Fibroblast of gingiva (primary cell): ENCODE measurements around the gene ABHD14A.

ENCODE experiments used
- DNase-seq: peaks from one replicate; pipeline ENCODE4 v3.0.0-alpha.2; 2011; ENCODE audit warnings: low read depth

Gene ABHD14A

GRCh38 chr3:51997172-51997571, 22.3 kb downstream of the ABHD14A start:
- DNase-seq, result no peak

DNA sequence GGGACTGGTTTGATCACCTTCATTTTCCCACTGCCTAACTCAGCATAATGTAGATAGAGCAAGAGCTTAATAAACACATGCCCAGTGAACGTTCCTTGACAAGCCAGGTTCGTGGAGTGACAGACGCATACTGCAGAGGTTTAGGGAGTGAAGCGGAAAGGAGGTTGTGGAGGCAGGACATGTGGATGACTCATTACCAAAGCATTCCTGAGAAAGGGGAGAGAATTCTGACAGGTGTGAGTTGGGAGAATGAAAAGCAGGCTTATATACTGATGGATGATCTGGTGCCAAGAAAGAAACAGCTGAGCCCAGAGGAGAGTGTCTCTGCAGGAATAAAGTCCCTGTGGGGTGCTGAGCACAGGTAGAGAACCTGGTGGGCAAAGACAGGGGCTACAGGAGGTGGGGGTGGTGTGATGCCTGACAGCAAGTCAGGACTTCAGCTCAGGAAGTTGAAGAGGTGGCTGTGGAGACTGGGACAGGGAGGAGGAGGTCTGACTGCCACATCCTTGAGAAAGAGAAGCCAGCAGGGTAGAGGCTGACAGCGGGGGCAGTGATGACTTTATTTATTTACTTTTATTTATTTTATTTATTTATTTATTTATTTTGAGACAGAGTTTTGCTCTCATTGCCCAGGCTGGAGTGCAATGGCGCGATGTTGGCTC, 23.2 kb downstream of the ABHD14A start:
- no peak for DNase-seq

DNA sequence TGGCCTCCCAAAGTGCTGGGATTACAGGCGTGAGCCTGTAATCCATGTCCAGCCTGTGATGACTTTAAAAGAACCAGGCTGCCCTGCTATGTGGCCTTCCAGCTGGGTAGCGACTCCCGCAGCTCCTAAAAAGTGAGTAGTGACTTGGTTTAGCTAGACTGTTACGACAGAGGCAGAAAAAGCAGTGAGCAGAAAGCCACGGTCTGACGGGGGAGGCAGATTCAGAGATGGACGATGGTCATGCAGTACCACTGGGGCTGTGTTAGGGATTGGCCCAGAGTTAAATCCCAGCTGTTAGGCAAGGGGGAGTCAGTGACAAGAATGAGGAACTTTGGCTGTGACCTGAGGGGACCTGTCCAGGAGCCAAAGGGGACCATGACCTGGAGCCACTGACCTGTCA, 23.9 kb downstream of the ABHD14A start:
- no peak for DNase-seq

DNA sequence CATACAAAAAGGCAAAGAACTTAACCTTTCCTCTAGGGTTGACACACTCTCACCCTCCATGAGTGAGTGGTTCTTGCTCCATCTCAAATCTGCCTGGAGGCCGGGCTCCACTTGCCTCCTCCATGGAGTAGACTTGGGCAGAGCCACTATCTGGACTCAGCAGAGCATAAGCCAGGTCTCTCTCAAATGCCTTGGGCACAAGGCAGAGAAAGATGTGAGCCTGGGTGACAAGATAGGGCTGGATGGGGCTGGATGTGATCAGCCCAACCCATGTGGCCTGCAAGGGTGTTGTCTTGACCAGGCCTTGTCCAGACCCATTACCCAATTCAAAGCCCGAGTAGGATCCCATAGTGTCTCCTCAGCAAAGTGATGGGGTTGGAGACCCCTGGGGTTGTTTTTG, 25.0 kb downstream of the ABHD14A start:
- no peak for DNase-seq

DNA sequence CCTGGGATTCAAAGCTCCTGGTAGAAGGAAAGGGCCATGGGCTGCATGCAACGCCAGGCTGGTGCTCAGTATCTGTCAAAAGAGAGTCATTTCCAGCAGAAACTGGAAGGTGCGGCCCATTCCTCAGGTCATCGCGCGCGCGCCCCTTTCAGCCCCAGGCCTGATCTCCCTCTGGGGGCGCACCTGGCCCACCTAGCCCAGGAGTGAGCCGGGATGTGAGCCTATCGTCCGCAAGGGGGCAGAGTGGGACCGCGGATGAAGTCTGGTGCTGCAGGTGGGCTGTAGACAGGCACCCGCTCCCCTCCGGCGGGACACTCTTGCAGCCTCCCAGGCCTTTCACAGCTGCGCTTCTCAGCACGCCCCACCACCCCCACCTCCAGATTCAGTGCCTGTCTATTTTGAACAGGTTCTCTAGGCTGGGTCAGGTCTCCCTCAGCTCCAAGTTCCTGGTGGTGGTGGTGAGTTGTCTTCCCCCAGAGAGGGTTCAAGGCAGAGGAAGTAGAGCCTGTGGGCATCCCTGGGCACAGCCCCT, 26.6 kb downstream of the ABHD14A start:
- peak; percentile 21 for DNase-seq

- no peak for DNase-seq
These were observed 27.9 kb downstream of the ABHD14A start for GRCh38 chr3:52002748-52003147.

DNA sequence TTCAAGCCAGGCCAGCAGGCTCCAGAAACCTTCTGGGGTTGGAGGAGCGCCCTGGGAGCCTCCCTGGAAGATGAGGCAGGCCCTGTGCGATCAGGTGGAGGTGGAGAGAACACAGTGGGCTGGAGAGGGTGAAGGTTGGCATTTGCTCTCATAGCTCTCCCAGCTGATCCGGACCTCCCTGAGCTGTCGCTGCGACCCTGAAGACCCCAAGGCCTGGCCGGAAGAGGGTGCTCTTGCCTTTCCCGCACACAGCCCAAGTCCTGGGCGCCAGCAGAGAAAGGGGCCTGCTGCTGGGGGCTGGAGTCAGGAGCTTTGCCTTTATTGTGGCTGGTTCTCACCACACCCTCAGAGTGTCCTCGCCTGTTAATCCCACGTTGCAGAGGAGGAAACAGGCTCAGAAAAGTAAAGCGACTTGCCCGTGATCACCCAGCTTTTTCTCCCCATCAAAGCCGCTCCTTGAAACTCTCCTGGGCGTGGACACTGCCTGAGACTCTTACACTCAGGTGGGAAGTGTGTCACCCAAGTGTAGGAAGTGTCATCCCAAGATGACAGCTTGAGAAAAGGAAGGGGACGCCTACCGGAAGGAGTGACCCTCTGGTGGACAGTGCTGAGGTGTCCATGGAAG, 29.4 kb downstream of the ABHD14A start:
- DNase-seq, result peak; percentile 27

- DNase-seq, result no peak
These were observed 30.1 kb downstream of the ABHD14A start for GRCh38 chr3:52004906-52005395.

- no peak for DNase-seq
These were observed 30.7 kb downstream of the ABHD14A start for GRCh38 chr3:52005571-52005986.

GRCh38 chr3:52006017-52006819, 31.4 kb downstream of the ABHD14A start:
- DNase-seq, result no peak

DNA sequence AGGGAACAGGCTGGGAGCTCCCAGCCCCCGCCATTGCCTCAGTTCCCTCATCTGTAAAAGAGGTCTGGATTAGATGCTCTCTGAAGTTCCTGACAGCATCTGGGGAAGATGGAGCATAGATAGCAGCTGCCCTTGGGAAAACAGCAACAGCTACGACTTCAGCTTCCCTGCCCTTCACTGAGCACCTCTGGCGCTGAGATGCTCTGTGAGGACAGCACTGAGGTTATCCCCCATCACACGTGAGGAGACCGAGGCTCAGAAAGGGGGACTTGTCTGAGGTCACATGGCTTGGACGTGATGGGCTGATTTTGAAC, 31.9 kb downstream of the ABHD14A start:
- no peak for DNase-seq

- DNase-seq, result no peak
These were observed 32.4 kb downstream of the ABHD14A start for GRCh38 chr3:52007291-52007690.

- no peak for DNase-seq
These were observed 35.6 kb downstream of the ABHD14A start for GRCh38 chr3:52010431-52010830.

DNA sequence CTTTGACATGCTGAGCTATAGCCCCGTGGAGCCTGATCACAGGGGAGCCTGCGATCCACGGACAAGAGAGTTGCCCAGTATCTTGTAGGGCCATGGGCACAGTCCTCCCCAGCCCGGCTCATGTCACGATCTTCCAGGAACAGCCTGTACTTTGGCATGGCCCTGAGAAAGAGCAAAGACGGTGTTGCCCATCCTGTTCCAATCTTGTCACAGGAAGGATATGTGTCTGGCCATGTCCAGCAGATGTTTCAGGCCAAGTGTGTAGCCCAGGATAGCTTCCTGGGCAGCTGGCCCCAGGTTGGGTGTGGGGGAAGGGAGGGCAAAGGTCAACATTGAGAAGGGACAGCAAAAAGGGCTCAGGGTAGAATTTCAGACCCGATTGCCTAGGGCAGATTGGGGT, 37.8 kb downstream of the ABHD14A start:
- DNase-seq, result no peak

DNA sequence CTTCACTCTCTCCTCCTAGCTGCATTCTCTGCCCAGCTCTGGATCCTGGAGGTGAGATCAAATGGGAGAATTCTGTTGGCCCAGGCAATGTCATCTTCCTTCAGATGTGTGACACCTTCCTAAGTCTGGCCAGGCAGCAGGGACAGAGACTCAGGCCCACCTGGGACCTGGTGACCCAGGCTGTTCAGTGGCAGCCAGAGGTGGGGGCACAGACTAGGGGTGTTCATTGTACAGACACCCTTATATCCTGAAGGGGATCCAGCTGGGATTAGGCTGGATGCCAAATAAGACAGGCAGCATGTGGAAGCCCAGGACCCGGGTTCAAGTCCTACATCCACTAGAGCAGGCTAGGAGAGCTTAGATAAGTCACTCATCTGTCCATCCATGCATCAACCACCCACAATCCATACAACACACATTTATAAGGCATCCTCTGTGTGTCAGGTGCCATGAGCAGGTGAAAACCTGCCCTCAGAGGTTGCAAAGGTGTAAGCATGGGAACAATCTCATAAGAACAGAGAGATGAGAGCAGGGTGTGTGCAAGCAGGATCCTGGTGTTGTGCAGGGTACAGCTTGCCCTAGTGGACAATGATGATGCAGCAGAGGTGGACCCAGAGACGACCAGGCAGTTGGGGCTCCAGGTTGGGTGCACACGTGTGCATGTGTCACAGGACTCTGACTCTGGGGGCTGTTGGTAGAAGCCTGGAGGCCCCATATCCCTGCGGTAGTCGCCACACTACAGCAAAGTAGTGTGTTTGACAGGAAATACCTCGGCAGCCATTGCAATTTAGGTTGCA, 39.1 kb downstream of the ABHD14A start:
- no peak for DNase-seq

- no peak for DNase-seq
These were observed 39.7 kb downstream of the ABHD14A start for GRCh38 chr3:52014613-52015012.

DNA sequence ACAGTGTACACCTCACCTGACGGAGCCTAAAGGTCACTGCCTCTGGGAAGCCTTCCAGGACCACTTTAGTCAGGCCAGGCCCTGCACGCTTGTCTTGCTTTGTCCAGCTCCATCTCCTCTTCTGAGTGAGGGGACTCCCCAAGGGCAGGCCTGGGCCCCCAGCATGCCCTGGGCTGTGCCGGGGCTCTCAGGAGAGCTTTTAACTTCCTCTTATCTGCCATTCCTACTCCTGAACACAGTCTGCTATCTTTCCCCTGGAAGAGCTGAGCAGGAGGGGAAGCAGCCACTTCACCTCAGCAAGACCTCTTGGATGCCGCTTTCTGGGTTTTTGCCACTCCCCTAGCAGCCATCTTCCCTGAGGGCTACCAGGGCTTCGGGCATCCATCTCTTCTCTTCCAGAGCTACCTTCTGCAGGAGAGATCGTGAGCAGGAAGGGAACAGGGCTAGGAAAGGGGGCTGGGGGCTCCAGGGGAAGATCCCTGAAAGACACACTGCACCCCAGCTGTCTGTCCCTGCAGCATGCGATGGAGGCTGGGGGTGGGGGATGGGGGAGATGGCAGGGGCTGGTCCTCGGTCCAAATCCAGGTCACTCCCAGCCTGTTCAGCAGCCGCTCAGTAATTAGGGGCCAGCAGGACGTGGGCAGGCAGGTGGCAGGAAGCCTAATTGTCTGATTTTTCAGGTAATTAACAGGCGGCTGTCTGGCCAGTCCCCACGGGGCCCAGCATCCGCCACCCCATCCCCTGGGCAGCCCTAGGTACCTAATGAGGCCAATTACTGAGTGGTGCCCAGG, 40.8 kb downstream of the ABHD14A start:
- no peak for DNase-seq

GRCh38 chr3:52017586-52017985, 42.7 kb downstream of the ABHD14A start:
- no peak for DNase-seq

DNA sequence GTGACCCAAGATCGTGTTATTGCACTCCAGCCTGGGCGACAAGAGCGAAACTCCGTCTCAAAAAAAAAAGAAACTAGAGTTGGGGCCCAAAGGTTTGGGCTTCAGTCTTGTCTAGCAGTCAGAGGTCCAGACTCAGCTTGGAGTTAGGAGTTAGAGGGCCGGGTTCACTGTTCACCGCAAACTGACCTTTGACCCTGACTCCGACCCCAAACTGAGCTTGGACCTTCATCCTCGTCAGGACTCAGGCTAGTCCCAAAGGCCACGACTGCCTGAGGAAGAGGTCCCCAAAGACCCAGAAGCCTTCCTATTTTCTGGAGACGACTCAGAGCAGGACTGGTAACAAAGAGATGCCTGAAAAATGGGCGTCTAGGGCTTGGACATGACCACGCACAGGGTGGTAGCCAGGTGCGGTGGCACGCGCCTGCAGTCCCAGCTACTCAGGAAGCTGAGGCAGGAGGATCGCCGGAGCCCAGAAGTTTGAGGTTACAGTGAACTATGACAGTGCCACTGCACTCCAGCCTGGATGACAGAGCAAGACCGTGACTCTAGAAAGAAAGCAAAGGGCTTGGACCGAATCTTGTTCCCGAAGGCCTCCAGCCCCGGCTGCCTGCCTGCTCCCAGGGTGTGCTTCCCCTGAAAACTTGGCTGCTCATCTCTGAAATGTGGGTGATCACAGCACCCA, 43.6 kb downstream of the ABHD14A start:
- DNase-seq, result no peak

DNA sequence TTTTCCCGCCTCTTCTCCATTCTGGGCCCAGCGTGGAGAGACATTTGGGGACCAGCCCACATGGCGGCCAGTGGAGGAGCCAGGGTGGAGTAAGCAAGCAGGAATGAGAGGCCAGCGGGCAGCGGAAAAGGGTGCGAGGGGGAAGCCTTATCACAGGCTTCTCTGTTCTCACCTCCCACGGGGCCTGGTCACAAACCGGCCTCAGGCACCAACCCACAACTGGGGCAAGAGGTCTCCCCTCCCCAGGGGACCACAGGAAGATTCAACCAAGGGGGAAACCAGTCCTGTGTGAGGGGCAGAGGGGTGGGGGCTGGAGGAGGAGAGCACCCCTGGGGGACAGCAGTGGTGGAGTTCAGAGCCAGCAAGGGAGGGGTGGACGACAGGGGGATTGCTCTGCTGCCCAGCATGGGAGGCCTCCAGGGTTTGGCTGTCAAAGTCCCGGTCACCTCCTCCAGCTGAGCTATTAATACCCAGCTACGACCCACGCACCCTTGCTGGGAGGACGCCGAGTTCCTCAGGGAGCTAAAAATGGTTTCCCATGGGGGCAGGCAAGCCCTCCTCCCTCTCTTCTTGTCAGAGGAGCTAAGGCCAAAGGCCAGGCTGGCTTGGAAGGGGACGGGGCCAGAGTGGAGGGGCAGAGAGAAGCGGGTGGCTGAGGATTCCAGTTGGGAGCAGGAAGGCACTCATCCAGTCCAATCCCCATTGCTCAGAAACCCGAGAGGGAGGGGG, 44.7 kb downstream of the ABHD14A start:
- DNase-seq, result no peak
